ENCODE measurements around the gene MARCHF2.

The MARCHF2 gene

GRCh38 chr19:8475005-8475404 is 61.9 kb downstream of the MARCHF2 start:
- ChIA-PET CTCF (interaction anchor here (1.2 kb wide), 1 partner anchor 31 kb away, joined by 5 read pairs; no protein-coding TSS in a partner anchor), POLR2A (interaction anchor here (0.6 kb wide), 2 partner anchors 13 to 19 kb away, joined by 7 read pairs; no protein-coding TSS in a partner anchor)
- no peak for TF ChIP-seq CTCF (IDR thresholded peaks at IDR 0.05; ENCODE audit: control extremely low read depth, extremely low read depth, low read depth, missing control alignments)
- no peak for DNase-seq (ENCODE audit: extremely low spot score)

- POLR2A ChIA-PET = no interaction called here
- no peak for DNase-seq (ENCODE audit: extremely low spot score)
- CTCF ChIA-PET = interaction anchor here (1.0 to 1.7 kb wide), 3 partner anchors 10 to 123 kb away, joined by 3 to 4 read pairs (median 4); no protein-coding TSS in a partner anchor
- TF ChIP-seq CTCF (IDR thresholded peaks at IDR 0.05; ENCODE audit: control extremely low read depth, extremely low read depth, low read depth, missing control alignments) = no peak
Observed at GRCh38 chr19:8476524-8476923, 63.4 kb downstream of the MARCHF2 start.

GRCh38 chr19:8477889-8478288 is 64.8 kb downstream of the MARCHF2 start:
- TF ChIP-seq CTCF (IDR thresholded peaks at IDR 0.05; ENCODE audit: control extremely low read depth, extremely low read depth, low read depth, missing control alignments) = no peak
- ChIA-PET CTCF (no interaction called here), POLR2A (no interaction called here)
- no peak for DNase-seq (ENCODE audit: extremely low spot score)

- ChIA-PET CTCF (interaction anchor here (1.4 to 1.5 kb wide), 2 partner anchors 15 to 21 kb away, joined by 3 read pairs; no protein-coding TSS in a partner anchor), POLR2A (interaction anchor here (0.6 kb wide), 1 partner anchor 153 kb away, joined by 6 read pairs; no protein-coding TSS in a partner anchor)
- no peak for TF ChIP-seq CTCF (IDR thresholded peaks at IDR 0.05; ENCODE audit: control extremely low read depth, extremely low read depth, low read depth, missing control alignments)
Observed at GRCh38 chr19:8478598-8478997, 65.5 kb downstream of the MARCHF2 start.

GRCh38 chr19:8481201-8481600 is 68.1 kb downstream of the MARCHF2 start:
- ChIA-PET CTCF (interaction anchor here (1.3 kb wide), 1 partner anchor 18 kb away, joined by 3 read pairs; no protein-coding TSS in a partner anchor), POLR2A (no interaction called here)
- TF ChIP-seq CTCF (IDR thresholded peaks at IDR 0.05; ENCODE audit: control extremely low read depth, extremely low read depth, low read depth, missing control alignments) = no peak
- no peak for DNase-seq (ENCODE audit: extremely low spot score)

More at GRCh38 chr19:8478598-8478997, 65.5 kb downstream of the MARCHF2 start:
- no peak for DNase-seq (ENCODE audit: extremely low spot score)

GRCh38 chr19:8481616-8482015 is 68.5 kb downstream of the MARCHF2 start:
- CTCF ChIA-PET = interaction anchor here (1.3 kb wide), 1 partner anchor 19 kb away, joined by 3 read pairs; no protein-coding TSS in a partner anchor
- no peak for TF ChIP-seq CTCF (IDR thresholded peaks at IDR 0.05; ENCODE audit: control extremely low read depth, extremely low read depth, low read depth, missing control alignments)
- POLR2A ChIA-PET = no interaction called here
- DNase-seq (ENCODE audit: extremely low spot score) = no peak
